ENCODE measurements around the gene PLA1A.

PLA1A gene

DNA sequence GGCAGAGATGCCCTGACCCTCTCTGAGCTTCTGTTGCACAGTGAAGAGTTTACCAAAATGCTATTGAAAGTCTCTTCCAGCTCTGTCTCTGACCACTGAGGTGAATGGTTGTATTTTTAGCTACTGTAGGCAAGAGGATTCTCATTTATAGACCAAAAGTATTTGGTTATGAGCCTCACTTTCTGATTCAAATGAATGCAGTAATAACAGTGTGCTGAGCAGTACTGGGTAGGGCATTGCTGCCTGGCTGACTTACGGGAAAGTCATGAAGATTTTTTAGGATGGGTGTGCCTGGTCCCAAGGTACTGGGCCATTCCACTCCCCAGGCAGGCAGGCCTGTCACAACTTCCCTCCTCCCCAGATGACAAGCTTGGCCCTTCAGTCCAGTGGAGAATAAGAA is 15.5 kb downstream of the PLA1A start:
- no peak for DNase-seq

DNA sequence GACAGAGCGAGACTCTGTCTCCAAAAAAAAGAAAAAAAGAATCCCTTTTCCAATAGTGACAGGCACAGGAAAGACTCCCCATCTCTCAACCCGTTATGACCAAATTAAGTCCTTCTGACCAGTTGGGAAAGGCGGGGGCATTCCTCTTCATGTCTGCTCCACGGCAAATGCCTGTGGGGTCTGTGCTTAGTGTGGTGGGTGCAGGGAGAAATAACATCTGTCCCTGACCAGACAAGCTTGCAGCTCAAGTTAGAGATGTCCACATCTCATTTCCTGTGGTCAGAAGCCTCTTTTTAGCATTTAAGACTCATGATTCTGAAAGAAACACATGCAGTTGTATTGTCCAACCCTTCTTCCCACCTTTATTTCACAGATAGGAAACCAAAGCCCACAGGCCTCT is 16.2 kb downstream of the PLA1A start:
- DNase-seq: no peak

GRCh38 chr3:119616056-119616455 is 18.4 kb downstream of the PLA1A start:
- no peak for DNase-seq

DNA sequence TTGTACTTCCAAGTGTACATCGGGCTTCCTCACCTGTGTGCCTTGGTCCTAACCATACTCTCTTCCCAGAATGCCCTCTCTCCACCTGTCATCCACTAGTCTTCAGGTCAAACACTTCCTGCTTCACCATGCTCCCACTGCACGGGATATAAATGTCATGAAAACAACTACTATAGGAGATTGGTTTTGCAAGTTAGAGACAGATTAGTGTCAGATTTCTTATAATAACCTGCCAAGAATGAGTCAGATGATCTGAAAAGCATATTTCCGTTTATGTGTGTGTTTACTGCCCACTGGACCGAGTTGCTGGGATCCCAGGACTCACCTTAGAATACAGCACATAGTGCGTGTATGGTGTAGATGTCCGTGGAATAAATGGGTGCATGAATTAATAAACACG is 21.4 kb downstream of the PLA1A start:
- DNase-seq: no peak

DNA sequence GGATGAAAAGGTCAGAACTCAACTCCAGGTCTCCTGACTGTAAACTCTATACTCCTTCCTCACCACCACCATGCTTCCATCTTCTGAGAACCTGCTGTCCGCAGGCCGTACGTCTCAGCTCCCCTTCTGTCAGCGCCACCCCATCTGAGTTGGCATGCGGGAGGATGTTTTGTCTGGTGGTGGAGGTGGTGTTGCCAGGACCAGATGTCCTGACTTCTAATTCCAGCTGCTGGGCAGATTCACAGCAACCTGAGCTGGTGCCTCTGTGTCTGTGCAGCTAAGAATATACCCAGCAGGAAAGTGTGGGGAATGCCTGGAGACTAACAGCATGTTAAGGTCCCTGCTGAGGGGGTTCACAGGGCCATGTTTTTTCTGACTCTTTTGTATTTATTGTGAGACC is 23.2 kb downstream of the PLA1A start:
- no peak for DNase-seq

DNA sequence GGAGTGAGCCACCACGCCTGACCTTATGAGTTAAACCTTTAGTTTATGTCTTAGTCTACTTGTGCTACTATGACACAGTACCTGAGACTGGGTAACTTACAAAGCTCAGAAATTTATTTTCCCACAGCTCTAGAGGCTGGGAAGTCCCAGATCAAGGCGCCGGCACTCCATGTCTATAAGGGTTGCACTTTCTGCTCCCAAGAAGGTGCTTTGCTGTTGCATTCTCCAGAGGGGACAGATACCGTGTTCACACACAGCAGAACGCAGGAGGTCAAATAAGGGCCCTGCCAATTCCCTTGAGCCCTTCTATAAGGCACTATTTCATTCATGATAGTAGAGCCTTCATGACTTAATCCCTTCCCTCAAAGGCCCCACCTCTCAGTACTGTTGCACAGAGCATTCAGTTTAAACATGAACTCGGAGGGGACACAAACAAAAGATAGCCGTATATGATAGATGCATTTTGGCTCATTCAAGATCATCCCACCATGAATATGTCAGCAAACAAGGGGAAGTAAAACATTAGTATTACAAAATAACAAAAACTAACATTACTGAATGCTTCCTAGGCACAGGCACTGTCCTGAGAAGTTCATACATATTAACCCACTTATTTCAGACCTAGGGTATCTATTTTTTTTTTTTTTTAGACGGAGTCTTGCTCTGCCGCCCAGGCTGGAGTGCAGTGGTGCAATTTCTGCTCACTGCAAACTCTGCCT is 26.5 kb downstream of the PLA1A start:
- DNase-seq: no peak

DNA sequence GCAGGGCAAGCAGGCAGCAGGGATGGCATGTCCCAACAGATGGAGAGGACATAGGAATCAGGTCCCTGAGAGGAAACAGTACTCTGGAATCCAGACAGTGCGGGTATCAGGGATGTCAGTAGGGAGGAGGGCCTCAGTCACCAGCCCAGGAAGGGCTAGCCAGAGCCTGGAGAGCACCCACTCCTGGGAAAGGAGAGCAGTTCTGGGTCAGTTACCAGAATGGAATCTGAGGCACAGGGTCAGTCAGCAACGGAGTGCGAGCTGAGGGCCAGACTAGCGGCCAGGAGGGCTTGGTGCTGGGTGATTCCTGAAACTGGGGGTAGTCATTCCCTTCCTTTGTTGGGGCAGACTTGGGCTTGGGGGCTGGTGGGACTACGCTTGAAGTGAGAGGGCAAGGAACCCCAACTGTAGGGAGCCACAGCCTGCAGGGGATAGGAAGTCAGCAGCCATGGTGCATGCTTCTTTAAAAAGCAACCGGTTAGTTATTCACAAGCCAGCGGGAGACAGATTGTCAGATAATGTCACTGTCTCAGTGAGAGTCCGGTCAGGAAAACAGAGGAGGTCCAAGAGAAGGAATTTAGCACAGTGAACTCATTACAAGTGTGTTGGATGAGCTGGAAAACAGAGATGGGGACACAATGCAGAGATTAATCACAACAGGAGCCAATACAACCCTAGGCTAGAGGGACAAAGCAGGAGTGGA is 27.9 kb downstream of the PLA1A start:
- DNase-seq: no peak

DNA sequence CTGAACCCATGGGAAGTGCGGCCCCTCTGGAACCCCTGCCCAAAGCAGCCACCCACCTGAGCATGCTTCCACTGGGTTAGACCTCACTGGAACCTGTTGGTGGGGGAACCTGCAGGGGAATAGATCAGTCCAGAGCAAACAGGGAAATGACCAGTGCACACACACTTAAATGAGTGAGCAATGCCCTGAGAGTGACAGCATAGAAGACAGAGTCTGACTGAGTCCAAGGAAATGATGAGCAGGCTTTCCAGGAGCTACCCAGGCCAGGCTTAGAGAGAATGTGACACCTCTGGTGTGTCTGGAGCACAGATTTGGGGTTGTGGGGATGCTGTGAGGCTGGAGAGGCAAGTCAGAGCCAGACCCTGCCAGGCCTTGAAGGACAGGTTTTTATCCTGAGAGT is 28.5 kb downstream of the PLA1A start:
- DNase-seq: no peak

- no peak for DNase-seq
Measured at GRCh38 chr3:119627461-119627860, 29.8 kb downstream of the PLA1A start.

- no peak for DNase-seq
Measured at GRCh38 chr3:119628390-119628789, 30.7 kb downstream of the PLA1A start.

GRCh38 chr3:119628816-119629445 is 31.2 kb downstream of the PLA1A start:
- no peak for DNase-seq

DNA sequence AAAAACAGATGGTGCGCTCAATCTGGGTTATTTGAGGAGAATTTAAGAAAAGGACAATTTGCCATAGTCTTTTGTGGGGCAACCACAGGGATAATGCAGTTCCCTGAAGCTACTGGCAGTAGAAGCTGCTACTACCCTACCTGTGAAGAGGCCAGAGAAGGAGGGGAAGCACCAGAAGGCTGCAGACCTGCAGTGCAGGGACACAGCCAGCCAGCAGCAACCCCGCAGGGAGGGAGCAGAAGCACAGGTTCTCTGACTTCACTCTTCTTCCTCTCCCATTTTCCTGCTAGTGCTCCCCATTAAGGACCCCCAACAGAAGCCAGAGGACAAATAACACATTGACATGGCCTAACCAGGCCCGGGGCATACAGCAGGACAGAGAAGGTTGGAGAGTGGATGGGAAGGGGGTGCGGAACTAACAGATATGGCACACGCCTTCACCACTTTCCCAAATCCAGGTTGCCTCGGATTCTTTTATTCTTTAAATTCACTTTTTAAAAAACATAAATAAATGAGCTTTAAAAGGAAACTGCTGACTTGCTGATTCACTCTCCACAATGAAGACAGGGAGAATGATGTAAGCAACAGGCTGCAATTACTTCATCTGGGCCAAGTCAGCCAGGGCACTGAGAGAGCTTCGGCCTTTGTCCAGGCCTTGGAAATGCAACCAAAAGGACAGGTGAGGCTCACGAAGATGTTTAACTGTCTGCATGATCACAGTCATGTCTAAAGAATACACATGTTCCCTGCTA is 32.6 kb downstream of the PLA1A start:
- DNase-seq: no peak

GRCh38 chr3:119630880-119631329 is 33.2 kb downstream of the PLA1A start:
- DNase-seq: no peak

DNA sequence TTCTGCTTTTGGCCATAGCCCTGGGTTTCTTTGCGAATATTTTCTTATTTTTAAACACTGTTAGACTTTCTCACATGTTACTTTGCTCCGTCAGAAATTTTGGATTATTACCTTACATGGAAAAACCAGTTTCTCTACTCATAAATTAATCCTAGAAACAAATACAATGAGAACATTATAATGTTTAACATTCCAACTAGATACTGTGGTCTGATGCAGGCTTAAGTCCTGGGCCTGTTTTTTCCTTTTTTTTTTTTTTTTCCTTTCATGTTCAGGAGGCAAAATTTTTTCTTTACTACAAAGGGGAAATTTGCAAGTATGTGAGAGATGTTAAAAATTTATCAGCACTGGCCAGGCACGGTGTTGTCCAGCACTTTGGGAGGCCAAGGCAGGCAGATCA is 33.8 kb downstream of the PLA1A start:
- DNase-seq: no peak

DNA sequence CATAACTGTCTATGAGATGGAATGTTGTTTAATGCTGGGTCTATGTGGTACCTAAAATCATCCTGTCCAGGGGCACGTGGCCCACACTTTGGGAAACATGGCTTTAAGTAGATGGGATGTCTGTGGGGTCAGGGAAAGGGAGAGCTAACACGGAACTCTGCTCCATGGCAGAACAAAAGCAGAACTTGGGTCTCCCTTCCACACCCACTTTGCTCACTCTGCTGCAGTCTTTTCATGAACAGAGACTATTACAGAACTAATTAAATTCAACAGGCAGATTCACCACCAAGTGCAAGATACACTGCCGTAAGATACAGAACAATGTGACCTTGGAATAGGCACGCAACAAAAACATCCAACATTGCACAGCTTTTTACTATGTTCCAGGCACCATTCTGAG is 34.5 kb downstream of the PLA1A start:
- DNase-seq: no peak

GRCh38 chr3:119632829-119633228 is 35.1 kb downstream of the PLA1A start:
- no peak for DNase-seq

GRCh38 chr3:119635719-119636118 is 38.0 kb downstream of the PLA1A start:
- no peak for DNase-seq

- DNase-seq: no peak
Measured at GRCh38 chr3:119636249-119636648, 38.6 kb downstream of the PLA1A start.

DNA sequence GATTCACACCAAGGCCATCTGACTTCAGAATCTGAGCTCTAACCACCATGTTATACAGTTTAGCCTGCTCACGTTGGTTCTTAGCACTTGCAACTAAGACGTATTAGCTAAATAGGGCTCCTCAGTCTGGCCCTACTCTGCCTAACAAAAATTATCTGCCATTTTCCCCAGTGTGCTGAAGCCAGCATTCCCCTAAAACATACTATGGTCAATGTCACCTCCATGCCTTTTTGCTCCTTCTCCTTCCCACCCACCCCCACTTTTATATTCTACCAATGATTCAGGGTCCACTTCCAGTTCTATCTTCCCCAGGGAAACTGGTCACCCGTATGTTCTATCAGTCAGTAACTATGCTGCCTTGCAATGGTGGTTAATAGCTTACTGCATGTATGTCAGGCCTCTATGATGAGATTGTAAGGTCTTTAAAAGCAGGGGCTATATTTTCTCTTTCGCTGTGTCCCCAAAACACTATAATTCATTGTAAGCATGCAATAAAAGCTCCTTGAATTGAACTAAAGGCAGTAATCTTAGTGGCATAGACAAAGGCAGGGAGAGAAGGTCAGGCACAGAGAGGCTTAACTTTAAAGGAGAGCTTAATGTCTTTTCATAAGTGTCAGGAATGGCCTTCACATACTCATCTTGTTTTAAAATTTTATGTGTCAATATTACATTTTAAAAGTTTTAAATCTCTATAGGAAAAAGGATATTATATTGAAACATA is 39.4 kb downstream of the PLA1A start:
- no peak for DNase-seq

DNA sequence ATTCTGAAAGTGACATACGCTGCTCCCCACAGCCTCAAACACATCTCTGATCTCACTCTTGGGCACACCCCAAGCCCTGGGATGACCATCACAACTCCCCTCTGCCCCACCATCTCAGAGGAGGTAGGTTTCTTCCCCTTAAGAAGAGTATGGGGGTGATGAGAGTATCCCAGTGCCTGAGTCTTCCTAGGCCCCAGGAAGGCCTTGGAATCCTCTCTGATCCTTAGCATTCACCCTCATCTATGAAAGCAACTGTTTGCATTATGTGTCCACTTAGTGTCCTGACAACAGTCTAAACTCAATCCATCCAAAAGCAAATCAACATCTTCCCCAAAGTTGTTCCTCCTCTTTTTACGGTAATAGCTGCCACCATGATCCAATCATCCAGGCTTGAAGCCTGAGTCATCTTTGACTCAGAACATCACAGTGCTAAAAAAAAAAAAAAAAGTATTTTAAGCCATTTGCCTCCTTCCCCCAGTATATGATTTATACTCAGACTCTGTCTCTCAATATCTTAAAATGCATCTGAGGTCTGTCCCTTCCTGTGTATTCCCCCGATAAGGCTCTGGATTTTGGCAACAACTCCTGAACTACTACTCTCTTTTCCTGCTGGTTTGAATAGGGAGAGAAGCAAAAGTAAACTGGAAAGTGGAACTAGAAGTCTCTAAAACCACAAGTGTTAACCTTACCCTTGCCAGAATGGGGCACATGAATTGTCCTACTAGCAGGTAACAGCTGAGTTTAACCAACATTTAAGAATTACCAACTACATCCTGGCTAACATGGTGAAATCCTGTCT is 40.2 kb downstream of the PLA1A start:
- DNase-seq: no peak

DNA sequence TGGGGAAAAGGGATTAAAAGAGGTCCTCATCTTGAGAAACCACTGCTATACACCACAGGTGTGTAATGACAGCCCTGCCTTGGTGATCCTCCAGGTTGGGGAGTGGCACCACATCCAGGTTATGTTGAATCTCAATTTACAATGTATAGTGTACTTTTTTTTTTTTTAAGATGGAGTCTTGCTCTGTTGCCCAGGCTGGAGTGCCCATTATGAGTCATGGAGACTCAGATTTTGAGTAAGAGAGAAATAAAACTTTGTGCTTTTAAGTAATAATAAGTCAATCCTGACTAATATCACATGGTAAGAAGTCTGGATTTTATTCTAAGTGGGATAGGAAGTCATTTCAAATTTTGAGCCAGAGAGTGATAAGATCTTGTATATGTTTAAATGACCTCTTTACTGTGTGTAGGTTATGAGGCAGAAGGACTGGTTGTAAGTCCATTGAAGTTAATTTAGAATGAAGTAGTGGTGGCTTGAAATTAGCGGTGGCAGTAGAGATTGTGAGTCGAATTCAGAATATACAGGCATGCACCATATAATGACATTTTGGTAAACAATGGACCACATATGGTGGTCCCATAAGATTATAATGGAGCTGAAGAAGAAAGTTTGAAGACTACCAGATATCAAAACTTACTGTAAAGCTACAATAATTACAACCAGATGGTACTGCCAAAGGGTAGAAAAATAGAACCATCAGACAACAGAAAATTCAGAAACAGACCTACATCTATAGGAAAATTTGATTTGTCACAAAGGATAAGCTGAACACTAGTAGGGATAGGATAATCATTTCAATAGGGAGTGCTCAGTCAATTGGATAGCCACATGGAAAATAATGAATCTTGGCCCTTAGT is 42.0 kb downstream of the PLA1A start:
- no peak for DNase-seq
